ENCODE results near the gene STAC3. TPM values are rescaled to one million over a fixed set of nuclear protein-coding genes. Genes with fewer than 3 reads are reported as not detected.

STAC3 gene
- total and polyA plus RNA-seq, 9 of the 15 experiments (the other 6 are each of a cell fraction or from before 2014, with no cell fraction given): 0.45 to 6.4 (median 3.3) TPM

DNA sequence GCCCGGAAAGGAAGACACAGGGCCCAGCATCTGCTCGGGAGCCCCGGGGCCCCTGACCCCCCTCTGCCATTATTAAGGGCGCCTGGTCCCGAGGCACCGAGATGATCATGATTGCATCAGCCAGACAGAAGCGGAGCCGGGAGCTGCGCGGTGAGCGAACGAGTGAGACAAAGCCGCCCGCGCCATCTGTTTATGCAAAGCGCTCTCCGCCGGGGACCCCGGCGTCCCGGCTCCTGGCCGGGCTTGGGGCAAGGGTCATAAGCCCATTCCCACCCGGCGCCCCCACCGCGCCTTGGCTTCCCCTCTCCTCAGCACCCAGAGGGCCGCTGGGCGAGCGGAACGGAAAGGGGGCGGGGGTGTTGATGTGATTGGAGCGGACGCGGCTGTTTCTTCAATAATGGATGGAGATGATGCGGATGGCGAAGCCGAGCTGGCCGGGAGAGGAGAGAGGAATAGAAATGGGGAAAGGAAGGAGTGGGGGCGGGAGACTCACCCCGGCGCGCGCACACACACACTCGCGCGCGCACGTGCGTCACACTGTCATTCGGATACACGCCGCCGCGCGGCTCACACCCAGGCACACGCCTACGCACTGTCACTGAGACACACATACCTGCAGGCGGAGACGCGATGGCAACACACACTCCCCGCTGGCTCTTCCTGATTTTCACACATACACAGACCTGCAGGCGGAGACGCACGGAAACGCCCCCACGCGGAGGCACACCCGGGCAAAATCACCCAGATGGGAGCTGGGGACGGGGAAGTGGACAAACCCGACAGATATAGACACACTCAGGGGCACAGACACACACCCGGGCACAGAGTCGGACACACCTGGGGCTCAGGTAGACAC is 10.7 kb downstream of the STAC3 start (continued):
- no peak for TF ChIP-seq ZNF655 (CRISPR knock-in tag; IDR thresholded peaks at IDR 0.05)
- no peak for TF ChIP-seq CBX1 (IDR thresholded peaks at IDR 0.05; ENCODE audit: low read depth)
- peak; percentile 82 for TF ChIP-seq MAX (CRISPR knock-in tag; IDR thresholded peaks at IDR 0.05)
- TF ChIP-seq RBM17 (IDR thresholded peaks at IDR 0.05; ENCODE audit: borderline replicate concordance, low read depth, low read length): no peak
- peak; percentile 14; the same call in 1 of the 2 replicates for TF ChIP-seq TOE1 (IDR thresholded peaks at IDR 0.05; ENCODE audit: borderline replicate concordance)
- 0 out of 2 replicates have a peak, but pooled peaks have one; percentile 49 for TF ChIP-seq TOE1 (CRISPR knock-in tag; IDR thresholded peaks at IDR 0.05; ENCODE audit: borderline replicate concordance, low read depth)
- no peak for TF ChIP-seq TBP (optimal IDR thresholded peaks at IDR 0.05; ENCODE audit: low read depth, low read length)
- TF ChIP-seq ATF7 (IDR thresholded peaks at IDR 0.05): peak; percentile 63
- TF ChIP-seq CREB1 (IDR thresholded peaks at IDR 0.05): no peak
- peak; percentile 54 for TF ChIP-seq CREB1 (CRISPR knock-in tag; IDR thresholded peaks at IDR 0.05)
- TF ChIP-seq HDAC2 (IDR thresholded peaks at IDR 0.05): peak; percentile 69; the same call in 1 of the 2 replicates
- TF ChIP-seq, protein P1, sequence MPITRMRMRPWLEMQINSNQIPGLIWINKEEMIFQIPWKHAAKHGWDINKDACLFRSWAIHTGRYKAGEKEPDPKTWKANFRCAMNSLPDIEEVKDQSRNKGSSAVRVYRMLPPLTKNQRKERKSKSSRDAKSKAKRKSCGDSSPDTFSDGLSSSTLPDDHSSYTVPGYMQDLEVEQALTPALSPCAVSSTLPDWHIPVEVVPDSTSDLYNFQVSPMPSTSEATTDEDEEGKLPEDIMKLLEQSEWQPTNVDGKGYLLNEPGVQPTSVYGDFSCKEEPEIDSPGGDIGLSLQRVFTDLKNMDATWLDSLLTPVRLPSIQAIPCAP (CRISPR knock-in tag; IDR thresholded peaks at IDR 0.05; ENCODE audit: borderline replicate concordance): no peak
- no peak for TF ChIP-seq SMARCE1 (IDR thresholded peaks at IDR 0.05)
- no peak for TF ChIP-seq ZNF253 (CRISPR knock-in tag; conservative IDR thresholded peaks at IDR 0.05)
- peak; percentile 49 for TF ChIP-seq SAP30 (IDR thresholded peaks at IDR 0.05; ENCODE audit: borderline replicate concordance, insufficient read depth, low read depth, low read length, poor library complexity, severe bottlenecking)
- TF ChIP-seq BCOR (IDR thresholded peaks at IDR 0.05): 0 out of 2 replicates have a peak, but pooled peaks have one; percentile 17
- TF ChIP-seq MYC (IDR thresholded peaks at IDR 0.05; ENCODE audit: low read depth, low read length): peak; percentile 76
- 0 out of 2 replicates have a peak, but pooled peaks have one; percentile 66 for TF ChIP-seq MYC (CRISPR knock-in tag; IDR thresholded peaks at IDR 0.05; ENCODE audit: borderline replicate concordance, low read depth)
- TF ChIP-seq ZSCAN32 (CRISPR knock-in tag; IDR thresholded peaks at IDR 0.05): peak; percentile 91
- 0 out of 2 replicates have a peak, but pooled peaks have one; percentile 16 for TF ChIP-seq LCOR (CRISPR knock-in tag; IDR thresholded peaks at IDR 0.05)
- TF ChIP-seq, protein P2, sequence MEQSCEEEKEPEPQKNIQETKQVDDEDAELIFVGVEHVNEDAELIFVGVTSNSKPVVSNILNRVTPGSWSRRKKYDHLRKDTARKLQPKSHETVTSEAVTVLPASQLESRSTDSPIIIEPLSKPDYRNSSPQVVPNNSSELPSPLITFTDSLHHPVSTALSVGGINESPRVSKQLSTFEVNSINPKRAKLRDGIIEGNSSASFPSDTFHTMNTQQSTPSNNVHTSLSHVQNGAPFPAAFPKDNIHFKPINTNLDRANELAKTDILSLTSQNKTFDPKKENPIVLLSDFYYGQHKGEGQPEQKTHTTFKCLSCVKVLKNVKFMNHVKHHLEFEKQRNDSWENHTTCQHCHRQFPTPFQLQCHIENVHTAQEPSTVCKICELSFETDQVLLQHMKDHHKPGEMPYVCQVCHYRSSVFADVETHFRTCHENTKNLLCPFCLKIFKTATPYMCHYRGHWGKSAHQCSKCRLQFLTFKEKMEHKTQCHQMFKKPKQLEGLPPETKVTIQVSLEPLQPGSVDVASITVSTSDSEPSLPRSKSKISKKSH (CRISPR knock-in tag; IDR thresholded peaks at IDR 0.05): no peak
